ENCODE data around the gene DDX27.

The DDX27 gene

DNA sequence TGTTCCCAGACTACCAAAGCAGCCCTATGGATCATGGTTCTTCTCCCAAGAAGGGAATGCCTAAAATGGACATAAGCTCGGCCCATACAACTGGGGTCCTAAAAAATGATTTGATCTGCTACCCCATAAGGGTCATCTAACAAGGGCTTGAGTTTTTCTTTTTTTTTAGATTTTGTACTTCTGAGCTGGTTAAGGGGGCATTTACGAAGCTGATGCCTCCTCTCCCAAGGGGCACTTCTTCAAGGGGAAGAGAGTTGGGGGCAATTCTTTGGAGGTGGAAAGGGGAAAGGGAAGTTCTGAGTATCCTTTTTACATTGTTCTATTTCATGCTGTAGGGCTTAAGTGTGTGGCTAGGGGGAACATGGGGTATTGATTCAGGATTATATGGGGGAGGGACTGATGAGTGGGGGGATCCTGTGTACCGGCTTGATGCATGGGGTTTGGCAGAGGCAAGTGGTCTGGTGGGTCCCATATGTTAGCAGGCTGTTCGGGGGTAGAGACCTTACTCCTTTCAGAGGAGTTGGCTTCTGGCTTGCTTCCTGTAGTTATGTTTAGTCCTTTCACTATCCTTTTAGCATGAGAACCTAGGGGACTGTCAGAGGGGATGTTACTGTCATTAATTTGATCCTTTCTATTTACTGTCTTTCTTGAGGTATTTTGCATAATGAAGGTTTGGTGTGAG lies 66.7 kb downstream of the DDX27 start:
- no peak for DNase-seq (ENCODE audit: low read depth)
- TF ChIP-seq, protein P1, sequence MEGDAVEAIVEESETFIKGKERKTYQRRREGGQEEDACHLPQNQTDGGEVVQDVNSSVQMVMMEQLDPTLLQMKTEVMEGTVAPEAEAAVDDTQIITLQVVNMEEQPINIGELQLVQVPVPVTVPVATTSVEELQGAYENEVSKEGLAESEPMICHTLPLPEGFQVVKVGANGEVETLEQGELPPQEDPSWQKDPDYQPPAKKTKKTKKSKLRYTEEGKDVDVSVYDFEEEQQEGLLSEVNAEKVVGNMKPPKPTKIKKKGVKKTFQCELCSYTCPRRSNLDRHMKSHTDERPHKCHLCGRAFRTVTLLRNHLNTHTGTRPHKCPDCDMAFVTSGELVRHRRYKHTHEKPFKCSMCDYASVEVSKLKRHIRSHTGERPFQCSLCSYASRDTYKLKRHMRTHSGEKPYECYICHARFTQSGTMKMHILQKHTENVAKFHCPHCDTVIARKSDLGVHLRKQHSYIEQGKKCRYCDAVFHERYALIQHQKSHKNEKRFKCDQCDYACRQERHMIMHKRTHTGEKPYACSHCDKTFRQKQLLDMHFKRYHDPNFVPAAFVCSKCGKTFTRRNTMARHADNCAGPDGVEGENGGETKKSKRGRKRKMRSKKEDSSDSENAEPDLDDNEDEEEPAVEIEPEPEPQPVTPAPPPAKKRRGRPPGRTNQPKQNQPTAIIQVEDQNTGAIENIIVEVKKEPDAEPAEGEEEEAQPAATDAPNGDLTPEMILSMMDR (IDR thresholded peaks at IDR 0.05; ENCODE audit: low read depth, low read length, missing control alignments): no peak
- H3K4me3 ChIP-seq (ENCODE audit: low read depth, low read length): no peak overlapping the region
- in situ Hi-C loops (cut with HindIII; ENCODE audit: low sequenced_read_pairs): loop anchor here (5.0 kb wide), 1 partner anchor 36 kb away; no protein-coding TSS in a partner anchor

DNA sequence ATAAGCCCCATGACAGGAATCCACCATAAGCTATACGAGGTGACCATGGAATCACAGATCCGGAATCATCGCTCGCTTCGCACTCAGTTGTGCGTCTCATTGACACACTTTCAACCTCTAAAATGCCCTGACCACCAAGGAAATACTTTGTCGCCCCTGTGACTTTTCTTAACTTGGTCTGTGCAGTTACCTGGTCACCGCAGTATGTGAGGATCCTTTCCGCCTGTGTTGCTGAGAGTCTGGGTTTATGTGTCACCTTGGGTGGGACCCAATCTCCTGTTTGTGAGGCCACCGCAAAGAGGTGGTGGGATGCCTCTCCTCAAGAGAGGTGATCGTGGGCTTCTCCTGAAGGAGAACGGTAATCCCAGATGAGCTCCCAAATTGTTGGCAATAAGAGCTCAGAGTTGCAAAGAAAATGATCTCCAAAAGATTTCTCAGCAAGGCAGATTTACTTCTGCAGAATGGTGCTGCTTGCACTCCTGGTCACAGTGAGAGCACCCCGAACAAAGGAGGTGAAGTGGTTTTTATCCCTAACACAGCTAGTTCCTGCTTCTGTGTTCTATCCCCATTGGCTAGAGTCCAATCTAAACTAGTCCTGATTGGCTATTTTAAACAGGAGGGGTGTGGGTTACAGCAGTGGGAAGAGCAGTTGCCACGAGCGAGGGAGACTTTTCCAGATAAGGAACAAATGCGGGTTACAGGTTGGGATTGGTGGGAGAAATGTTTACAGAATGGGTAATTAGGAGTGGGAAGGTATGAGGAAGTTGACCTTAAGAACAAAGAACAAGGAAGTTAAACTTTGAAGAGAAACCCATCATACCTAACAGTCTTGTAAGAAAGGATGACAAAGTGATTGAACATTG lies 67.7 kb downstream of the DDX27 start:
- in situ Hi-C loops (cut with HindIII; ENCODE audit: low sequenced_read_pairs): loop anchor here (5.0 kb wide), 1 partner anchor 35 kb away; no protein-coding TSS in a partner anchor
- no peak for DNase-seq (ENCODE audit: low read depth)
- no peak overlapping the region for H3K4me3 ChIP-seq (ENCODE audit: low read depth, low read length)
- TF ChIP-seq, protein P1 (IDR thresholded peaks at IDR 0.05; ENCODE audit: low read depth, low read length, missing control alignments): no peak

DNA sequence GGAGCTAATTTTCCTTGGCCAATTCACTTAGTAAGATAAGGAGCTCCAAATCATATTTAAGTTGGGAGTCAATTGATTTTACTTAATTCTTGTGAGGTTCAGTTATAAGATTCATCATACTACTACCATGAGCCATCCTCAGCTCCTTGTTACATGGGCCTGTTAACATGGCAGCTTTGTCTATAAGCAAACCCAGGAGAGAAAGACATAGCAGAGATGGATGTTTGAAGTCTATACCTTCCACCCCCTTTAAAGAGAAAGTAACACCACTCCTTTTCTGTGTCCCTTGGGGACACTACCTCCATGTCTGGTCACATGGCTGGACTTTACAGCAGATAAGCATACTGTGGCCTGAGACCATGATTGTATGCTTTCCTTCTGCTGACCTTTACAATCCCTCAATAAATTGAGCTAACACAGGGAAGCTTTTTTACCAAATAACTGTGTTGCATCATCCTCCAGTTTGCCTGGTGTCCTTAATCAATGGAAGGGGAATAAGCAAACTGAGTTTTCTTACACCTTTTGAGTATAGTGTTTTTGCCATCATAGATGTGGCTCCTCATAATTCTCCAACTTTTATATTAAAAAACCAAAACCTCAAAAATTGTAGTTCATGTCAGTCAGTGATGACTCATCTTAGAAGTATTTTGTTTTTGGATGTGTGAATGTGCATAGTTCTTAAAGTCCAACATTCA lies 68.5 kb downstream of the DDX27 start:
- TF ChIP-seq, protein P1 (IDR thresholded peaks at IDR 0.05; ENCODE audit: low read depth, low read length, missing control alignments): no peak
- in situ Hi-C loops (cut with HindIII; ENCODE audit: low sequenced_read_pairs): loop anchor here (5.0 kb wide), 1 partner anchor 35 kb away; no protein-coding TSS in a partner anchor
- no peak overlapping the region for H3K4me3 ChIP-seq (ENCODE audit: low read depth, low read length)
- DNase-seq (ENCODE audit: low read depth): peak; percentile 62

DNA sequence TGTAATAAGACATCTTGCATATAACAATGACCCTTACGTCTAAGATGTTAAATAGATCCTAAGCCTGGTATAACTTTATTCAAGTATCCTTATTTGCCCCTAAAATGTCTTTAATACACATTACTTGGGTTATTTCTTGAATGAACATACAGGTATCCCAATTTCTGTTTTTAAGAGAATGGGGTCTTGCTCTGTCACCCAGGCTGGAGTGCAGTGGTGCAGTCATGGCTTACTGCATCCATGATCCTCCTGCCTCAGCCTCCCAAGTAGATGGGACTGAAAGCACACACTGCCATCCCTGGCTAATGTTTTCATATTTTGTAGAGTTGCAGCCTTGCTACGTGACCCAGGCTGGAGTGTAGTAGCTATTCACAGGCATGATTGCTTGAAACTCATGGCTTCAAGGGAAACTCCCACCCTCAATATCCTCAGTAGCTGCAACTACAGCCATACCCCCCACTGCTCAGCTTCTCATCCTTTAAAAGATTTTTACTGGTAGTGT lies 69.1 kb downstream of the DDX27 start:
- no peak for DNase-seq (ENCODE audit: low read depth)
- in situ Hi-C loops (cut with HindIII; ENCODE audit: low sequenced_read_pairs): loop anchor here (5.0 kb wide), 1 partner anchor 34 kb away; no protein-coding TSS in a partner anchor

DNA sequence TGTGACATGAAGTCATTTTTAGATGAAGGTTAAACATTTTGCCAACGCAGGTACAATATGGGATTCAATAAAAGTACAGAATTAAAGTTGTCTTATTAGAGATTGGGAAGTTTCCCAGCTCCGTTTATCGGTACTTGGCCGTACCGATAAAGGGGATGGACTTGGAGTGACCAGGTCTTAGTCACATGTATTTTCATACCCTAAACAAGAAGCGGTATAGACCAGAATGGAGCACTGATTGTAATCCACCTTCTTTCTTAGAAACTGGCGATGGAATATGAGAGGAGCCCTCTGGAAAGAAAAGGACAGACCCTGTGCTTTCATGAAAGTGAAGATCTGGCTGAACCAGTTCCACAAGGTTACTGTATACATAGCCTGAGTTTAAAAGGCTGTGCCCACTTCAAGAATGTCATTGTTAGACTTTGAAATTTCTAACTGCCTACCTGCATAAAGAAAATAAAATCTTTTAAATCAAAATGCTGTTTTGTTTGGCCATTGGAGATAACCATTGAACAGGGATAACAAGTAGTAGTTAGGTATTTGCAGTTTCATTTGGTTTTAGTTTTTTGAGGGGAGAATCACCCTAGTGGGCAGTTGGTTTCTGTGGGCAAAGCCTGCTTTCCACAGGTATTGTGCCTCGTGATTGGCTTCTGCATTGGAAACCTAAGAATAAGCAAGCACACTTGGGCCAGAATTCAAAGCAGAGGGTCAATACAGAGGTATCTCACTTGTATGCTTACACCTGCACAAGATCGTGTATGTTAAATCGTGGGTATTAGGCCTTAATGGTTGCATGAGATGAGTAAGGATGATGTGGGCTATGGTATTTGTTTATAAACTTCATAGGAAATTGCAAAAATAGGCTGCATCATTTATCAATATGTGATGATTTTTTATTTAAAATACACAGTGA lies 69.8 kb downstream of the DDX27 start:
- no peak for DNase-seq (ENCODE audit: low read depth)
- in situ Hi-C loops (cut with HindIII; ENCODE audit: low sequenced_read_pairs): loop anchor here (5.0 kb wide), 1 partner anchor 33 kb away; no protein-coding TSS in a partner anchor
- H3K4me3 ChIP-seq (ENCODE audit: low read depth, low read length): no peak overlapping the region
- TF ChIP-seq, protein P1 (IDR thresholded peaks at IDR 0.05; ENCODE audit: low read depth, low read length, missing control alignments): no peak

More for the DNA sequence above, 69.1 kb downstream of the DDX27 start:
- H3K4me3 ChIP-seq (ENCODE audit: low read depth, low read length): no peak overlapping the region
- TF ChIP-seq, protein P1 (IDR thresholded peaks at IDR 0.05; ENCODE audit: low read depth, low read length, missing control alignments): no peak
